ENCODE results near the gene ST3GAL4. TPM values are rescaled to one million over a fixed set of nuclear protein-coding genes. Genes with fewer than 3 reads are reported as not detected.

The ST3GAL4 gene
- polyA plus RNA-seq, 2 of the 4 experiments (the other 2 are of a cell fraction): 11.9 to 17.5 TPM

GRCh38 chr11:126452241-126453101 lies 97.0 kb downstream of the ST3GAL4 start:
- WGBS (ENCODE audit: missing lambda C conversion rate): 84% methylated on average over 16 of the region's 24 CpGs
- no peaks in the 10 kb centered on the region for H3K4me1 ChIP-seq
- ATAC-seq (no peak), FAIRE-seq (no peak), DNase-seq (ENCODE audit: low read depth in 1 of 2, low spot score in 1 of 2) (no peak)
- no peaks in the 10 kb centered on the region for H3K9me3 ChIP-seq
- TF ChIP-seq CTCF (IDR thresholded peaks at IDR 0.05) (no peak), FOSB (CRISPR knock-in tag; IDR thresholded peaks at IDR 0.05) (no peak), ZNF302 (CRISPR knock-in tag; IDR thresholded peaks at IDR 0.05) (no peak), CHD4 (IDR thresholded peaks at IDR 0.05; ENCODE audit: borderline replicate concordance) (no peak), KDM5A (IDR thresholded peaks at IDR 0.05) (no peak), EHMT2 (IDR thresholded peaks at IDR 0.05; ENCODE audit: low read depth) (no peak), CBX8 (IDR thresholded peaks at IDR 0.05) (no peak), JUN (IDR thresholded peaks at IDR 0.05) (no peak), CHD2 (IDR thresholded peaks at IDR 0.05; ENCODE audit: low read length, partially characterized antibody) (no peak), RARB (CRISPR knock-in tag; IDR thresholded peaks at IDR 0.05) (no peak), FOXS1 (CRISPR knock-in tag; IDR thresholded peaks at IDR 0.05) (no peak)
- no peak overlapping the region for H3K27ac ChIP-seq
- H3K4me2 ChIP-seq: no peak overlapping the region
- CTCF ChIA-PET: no interaction called here
- POLR2A ChIA-PET: no interaction called here
- no peak overlapping the region for H3K4me3 ChIP-seq

- DNase-seq (ENCODE audit: low read depth in 1 of 2, low spot score in 1 of 2) (no peak), ATAC-seq (no peak), FAIRE-seq (no peak)
- Histone ChIP-seq H3K4me1 (no peaks in the 10 kb centered on the region), H3K9me3 (no peaks in the 10 kb centered on the region), H3K27ac (no peak overlapping the region), H3K4me2 (no peak overlapping the region), H3K4me3 (no peak overlapping the region)
- WGBS (ENCODE audit: missing lambda C conversion rate): 84% methylated on average over 14 of the region's 15 CpGs
- TF ChIP-seq POLR2A (IDR thresholded peaks at IDR 0.05; ENCODE audit: low read length): no peak
- no peak for TF ChIP-seq BHLHE40 (IDR thresholded peaks at IDR 0.05; ENCODE audit: low read depth, low read length)
- TF ChIP-seq RCOR1 (IDR thresholded peaks at IDR 0.05; ENCODE audit: low read depth, low read length): no peak
- TF ChIP-seq CEBPB (IDR thresholded peaks at IDR 0.05): no peak
- TF ChIP-seq TFCP2L1 (CRISPR knock-in tag; IDR thresholded peaks at IDR 0.05): no peak
- ChIA-PET POLR2A (no interaction called here), CTCF (interaction anchor here (0.7 to 1.7 kb wide), 2 partner anchors 15 to 20 kb away, joined by 3 to 6 read pairs; no protein-coding TSS in a partner anchor)
Measured at GRCh38 chr11:126456089-126456488, 100.6 kb downstream of the ST3GAL4 start.

- Histone ChIP-seq H3K4me3 (no peak overlapping the region), H3K4me1 (no peaks in the 10 kb centered on the region), H3K4me2 (no peak overlapping the region), H3K27ac (no peak overlapping the region), H3K9me3 (no peaks in the 10 kb centered on the region)
- DNase-seq (ENCODE audit: low read depth in 1 of 2, low spot score in 1 of 2) (no peak), ATAC-seq (no peak), FAIRE-seq (no peak)
- no peak for TF ChIP-seq TFCP2L1 (CRISPR knock-in tag; IDR thresholded peaks at IDR 0.05)
- no peak for TF ChIP-seq BHLHE40 (IDR thresholded peaks at IDR 0.05; ENCODE audit: low read depth, low read length)
- no peak for TF ChIP-seq FOSB (CRISPR knock-in tag; IDR thresholded peaks at IDR 0.05)
- TF ChIP-seq TP53 (CRISPR knock-in tag; IDR thresholded peaks at IDR 0.05): no peak
- TF ChIP-seq HOXA7 (CRISPR knock-in tag; IDR thresholded peaks at IDR 0.05): no peak
- no peak for TF ChIP-seq ATOH8 (CRISPR knock-in tag; IDR thresholded peaks at IDR 0.05; ENCODE audit: low read depth)
- TF ChIP-seq RARB (CRISPR knock-in tag; IDR thresholded peaks at IDR 0.05): no peak
- 89% methylated on average over 20 of the region's 20 CpGs for WGBS (ENCODE audit: missing lambda C conversion rate)
- POLR2A ChIA-PET: no interaction called here
- CTCF ChIA-PET: no interaction called here
Measured at GRCh38 chr11:126456783-126457542, 101.5 kb downstream of the ST3GAL4 start.

Data from A549 (cell line).